Inflammatory macrophage treated with lipopolysaccharide for 1 hour (primary cell): Measurements from ENCODE around the gene BSN.

ENCODE experiments used
- DNase-seq, 2 donors: peaks; one replicate each; pipeline ENCODE4 v3.0.0-alpha.2; 2020 to 2022

The BSN gene

DNA sequence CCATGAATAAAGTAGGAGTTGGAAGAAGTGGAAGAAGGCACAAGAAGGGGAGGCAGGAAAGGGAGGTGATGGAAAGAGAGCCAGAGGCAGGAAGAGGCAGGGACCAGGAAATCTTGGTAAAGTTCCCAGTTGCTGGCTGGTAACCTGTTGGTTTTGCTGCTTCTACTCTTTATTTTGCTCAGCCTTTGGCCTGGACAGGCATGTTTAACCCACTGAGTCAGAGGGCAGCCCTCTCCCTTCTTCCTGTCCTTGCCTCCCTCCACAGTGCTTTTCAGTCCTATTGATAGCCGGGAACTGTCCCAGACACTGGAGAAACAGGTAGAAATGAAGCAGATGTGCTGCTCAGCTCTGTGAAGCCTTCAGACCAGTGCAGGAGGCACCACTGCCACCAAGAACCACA is 76.5 kb downstream of the BSN start:
- DNase-seq = no peak

GRCh38 chr3:49634736-49635135 is 80.5 kb downstream of the BSN start:
- no peak for DNase-seq

DNA sequence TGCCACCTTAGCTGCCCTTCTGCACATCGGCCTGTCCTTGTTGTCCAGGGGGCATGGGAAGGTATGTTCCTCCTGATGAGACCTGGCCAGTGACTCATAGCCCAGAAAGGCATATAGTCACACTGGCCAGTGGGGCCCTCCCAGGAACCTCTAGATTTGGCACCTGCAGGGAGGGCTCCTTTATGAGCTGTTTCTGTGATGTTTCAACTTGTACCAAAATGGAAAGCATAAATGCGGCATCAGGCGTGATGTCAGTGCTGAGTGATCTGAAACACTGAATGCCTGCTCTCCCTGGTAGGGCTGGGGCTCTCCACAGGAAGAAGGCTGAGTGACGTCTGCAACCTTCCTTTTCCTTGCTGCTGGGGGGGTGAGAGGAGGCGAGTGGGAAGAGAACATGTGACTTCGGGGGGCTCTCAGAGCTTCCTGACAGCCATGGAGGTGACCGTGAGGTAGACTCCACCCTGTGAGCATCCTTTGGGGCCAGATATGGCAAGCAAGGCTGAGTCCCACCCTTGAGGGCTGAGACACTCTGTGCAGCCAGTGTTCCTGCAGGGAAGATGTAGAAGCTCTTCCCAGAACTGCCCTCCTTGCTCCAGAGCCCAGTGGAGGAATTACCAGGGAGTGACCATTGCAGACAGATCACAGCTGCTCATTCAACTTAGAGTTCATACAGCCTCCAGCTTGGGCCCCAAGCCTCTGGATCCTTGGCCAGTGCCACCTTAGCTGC is 82.8 kb downstream of the BSN start:
- DNase-seq = no peak

- no peak for DNase-seq
Measured at GRCh38 chr3:49638445-49638844, 84.2 kb downstream of the BSN start.

GRCh38 chr3:49639551-49639950 is 85.3 kb downstream of the BSN start:
- DNase-seq = no peak

DNA sequence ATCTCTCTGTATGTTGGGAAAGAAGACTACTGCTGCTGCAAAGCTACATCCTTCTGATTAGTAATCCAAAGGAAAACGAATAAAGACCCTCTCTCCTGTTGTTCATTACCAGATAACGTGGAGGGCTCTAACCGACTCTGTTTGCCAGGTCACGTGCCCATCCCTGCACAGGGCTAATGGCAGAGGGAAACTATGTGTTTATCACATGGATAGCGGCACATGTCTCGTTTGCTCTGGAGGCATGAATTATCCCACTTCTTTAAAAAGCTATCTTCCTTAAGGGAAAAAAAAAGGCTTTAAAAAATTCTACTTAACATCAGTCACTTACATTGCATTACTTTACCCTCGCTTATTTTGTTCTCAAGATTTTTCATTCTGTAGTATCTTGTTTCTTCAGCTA is 87.0 kb downstream of the BSN start:
- DNase-seq = no peak

GRCh38 chr3:49641921-49642707 is 87.8 kb downstream of the BSN start:
- DNase-seq = no peak

DNA sequence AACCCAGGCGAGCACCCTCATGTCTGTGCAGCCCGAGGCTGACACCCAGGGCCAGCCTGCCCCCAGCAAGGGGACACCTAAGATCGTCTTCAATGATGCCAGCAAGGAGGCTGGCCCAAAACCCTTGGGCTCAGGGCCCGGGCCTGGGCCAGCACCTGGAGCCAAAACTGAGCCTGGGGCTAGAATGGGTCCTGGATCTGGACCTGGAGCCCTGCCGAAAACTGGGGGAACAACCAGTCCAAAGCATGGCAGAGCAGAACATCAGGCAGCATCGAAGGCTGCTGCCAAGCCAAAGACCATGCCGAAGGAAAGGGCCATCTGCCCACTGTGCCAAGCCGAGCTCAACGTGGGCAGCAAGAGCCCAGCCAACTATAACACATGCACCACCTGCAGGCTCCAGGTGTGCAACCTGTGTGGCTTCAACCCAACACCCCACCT is 88.5 kb downstream of the BSN start:
- no peak for DNase-seq

GRCh38 chr3:49644684-49645083 is 90.4 kb downstream of the BSN start:
- DNase-seq = no peak

DNA sequence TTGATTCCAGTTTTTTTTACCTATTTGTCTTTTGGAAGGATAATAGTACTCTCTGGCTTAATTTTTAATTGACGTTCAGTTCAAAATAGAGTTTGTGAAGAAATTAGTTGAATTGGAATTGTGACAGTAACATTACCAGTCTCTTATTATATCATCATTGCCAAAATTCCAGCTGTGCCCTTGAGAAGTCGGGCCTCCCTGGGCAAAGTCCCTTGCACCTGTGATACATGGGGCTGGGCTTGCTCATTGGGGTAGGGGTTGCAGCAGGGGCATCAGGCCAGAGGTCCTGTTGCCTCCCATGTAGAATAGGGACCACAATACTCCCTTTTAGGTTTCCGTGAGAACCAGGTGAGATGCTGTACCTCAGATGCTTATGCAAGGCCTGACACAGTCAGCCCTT is 92.0 kb downstream of the BSN start:
- DNase-seq = no peak

GRCh38 chr3:49647741-49648140 is 93.5 kb downstream of the BSN start:
- no peak for DNase-seq

- DNase-seq = no peak
Measured at GRCh38 chr3:49648354-49649019, 94.2 kb downstream of the BSN start.

DNA sequence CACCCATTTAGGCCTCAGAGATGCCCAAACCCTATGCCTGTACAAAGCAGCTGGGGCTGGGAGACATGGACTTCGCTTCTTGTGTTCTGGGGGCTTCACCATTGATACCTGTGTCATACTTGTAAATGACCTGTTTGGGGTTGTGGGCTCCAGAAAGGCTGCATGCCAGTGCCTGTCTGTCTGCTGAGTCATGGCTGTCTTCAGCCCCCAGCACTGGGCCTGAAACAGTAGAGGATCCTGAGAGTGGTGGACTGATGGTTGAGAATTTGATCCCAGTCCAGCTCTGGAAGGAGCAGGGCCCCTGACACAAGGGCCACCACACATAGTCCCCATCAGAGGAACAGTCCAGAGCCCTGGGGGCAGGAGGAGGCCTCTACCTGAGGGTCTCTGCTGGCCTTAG is 95.3 kb downstream of the BSN start:
- no peak for DNase-seq

DNA sequence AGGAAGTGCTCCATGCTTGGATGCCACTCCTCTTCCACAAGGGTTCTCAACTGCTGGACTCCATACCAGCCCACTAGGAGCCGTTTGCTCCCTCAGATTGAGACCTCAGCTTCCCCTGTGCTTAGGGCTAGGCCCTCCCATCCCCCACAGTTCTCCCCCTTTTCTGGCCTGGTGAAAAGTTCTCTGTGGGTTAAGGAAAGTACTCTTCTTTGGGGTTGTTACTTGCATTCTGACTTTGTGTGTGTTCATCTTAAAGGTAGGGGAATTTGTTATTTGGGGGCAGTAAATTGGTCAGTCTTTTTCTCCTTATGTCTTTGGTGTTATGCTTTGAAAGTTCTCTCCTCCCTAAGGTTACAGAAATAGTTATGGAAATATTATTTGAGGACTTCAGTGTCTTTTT is 95.9 kb downstream of the BSN start:
- no peak for DNase-seq

DNA sequence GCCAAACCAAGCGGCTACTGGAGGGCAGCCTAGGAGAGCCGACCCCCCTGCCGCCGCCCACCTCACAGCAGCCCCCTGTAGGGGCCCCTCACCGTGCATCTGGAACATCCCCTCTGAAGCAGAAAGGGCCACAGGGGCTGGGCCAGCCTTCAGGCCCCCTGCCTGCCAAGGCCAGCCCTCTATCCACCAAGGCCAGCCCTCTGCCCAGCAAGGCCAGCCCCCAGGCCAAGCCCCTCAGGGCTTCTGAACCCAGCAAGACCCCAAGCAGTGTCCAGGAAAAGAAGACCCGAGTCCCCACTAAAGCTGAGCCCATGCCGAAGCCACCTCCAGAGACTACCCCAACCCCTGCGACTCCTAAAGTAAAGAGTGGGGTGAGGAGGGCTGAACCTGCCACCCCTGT is 96.4 kb downstream of the BSN start:
- DNase-seq = no peak

DNA sequence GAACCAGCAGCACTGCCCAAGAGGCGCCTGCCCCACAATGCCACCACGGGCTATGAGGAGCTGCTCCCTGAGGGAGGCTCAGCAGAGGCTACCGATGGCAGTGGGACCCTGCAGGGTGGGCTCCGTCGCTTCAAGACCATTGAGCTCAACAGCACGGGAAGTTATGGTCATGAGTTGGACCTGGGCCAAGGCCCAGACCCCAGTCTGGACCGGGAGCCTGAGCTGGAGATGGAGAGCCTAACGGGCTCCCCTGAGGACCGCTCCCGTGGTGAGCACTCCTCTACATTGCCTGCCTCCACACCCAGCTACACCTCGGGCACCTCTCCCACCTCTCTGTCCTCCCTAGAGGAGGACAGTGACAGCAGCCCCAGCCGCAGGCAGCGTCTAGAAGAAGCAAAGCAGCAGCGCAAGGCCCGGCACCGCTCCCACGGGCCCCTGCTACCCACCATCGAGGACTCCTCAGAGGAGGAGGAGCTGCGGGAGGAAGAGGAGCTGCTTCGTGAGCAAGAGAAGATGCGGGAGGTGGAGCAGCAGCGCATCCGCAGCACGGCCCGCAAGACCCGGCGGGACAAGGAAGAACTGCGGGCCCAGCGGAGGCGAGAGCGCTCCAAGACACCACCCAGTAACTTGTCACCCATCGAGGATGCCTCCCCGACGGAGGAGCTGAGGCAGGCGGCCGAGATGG is 98.1 kb downstream of the BSN start:
- no peak for DNase-seq

DNA sequence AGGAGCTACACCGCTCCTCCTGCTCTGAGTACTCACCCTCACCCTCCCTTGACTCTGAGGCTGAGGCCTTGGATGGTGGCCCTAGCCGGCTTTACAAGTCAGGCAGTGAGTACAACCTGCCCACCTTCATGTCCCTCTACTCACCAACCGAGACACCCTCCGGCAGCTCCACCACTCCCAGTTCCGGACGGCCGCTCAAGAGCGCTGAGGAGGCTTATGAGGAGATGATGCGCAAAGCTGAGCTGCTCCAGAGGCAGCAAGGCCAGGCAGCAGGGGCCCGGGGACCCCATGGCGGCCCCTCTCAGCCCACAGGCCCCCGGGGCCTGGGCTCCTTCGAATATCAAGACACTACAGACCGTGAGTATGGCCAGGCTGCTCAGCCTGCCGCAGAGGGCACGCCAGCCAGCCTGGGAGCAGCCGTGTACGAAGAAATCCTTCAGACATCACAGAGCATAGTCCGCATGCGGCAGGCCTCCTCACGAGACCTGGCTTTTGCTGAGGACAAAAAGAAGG is 98.7 kb downstream of the BSN start:
- DNase-seq = no peak

GRCh38 chr3:49653621-49654020 is 99.3 kb downstream of the BSN start:
- no peak for DNase-seq

DNA sequence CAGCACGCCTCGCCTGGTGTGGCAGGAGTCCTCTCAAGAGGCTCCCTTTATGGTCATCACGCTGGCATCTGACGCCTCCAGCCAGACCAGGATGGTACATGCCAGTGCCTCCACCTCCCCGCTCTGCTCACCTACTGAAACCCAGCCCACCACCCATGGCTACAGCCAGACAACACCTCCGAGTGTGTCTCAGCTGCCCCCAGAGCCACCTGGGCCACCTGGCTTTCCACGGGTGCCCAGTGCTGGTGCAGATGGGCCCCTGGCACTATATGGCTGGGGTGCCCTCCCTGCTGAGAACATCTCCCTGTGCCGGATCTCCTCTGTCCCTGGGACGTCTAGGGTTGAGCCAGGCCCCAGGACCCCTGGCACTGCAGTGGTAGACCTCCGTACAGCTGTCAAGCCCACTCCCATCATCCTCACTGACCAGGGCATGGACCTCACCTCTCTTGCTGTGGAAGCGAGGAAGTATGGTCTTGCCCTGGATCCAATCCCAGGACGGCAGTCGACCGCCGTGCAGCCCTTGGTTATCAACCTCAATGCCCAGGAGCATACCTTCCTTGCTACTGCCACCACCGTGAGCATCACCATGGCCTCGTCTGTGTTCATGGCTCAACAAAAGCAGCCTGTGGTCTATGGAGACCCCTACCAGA is 100.0 kb downstream of the BSN start:
- no peak for DNase-seq

- DNase-seq = no peak
Measured at GRCh38 chr3:49654955-49655556, 100.8 kb downstream of the BSN start.

GRCh38 chr3:49655731-49656285 is 101.5 kb downstream of the BSN start:
- DNase-seq = no peak
